Lung (tissue), 12 donors: ENCODE measurements around the gene C21orf91. TPM values are rescaled to one million over a fixed set of nuclear protein-coding genes. Genes with fewer than 3 reads are reported as not detected.

Experiments used
- ATAC-seq: fragments of 200-7000 bp; cut with Tn5 transposase; one replicate; pipeline ENCODE4 v1.9.1; 2020; ENCODE audit warnings: moderate number of reproducible peaks; ENCODE audit not compliant: insufficient read depth, low FRiP score
- DNase-seq, 3 donors: peaks; one replicate each; pipeline ENCODE4 v3.0.0-alpha.2; 2013 to 2017
- H3K27ac ChIP-seq, 2 donors: one replicate each; pipeline ENCODE4 v1.5.1; 2013; ENCODE audit warnings: mild to moderate bottlenecking in 2 of 2, moderate library complexity in 2 of 2, control low read depth in 1 of 2, inconsistent platforms in 1 of 2, low read depth in 1 of 2, low read length in 1 of 2
- H3K27me3 ChIP-seq, 3 donors: one replicate each; pipeline ENCODE4 v1.5.1; 2013; ENCODE audit warnings: low read length in 2 of 3; ENCODE audit not compliant: control insufficient read depth in 3 of 3, insufficient read depth in 3 of 3
- H3K36me3 ChIP-seq, 4 donors: one replicate each; pipeline ENCODE4 v1.5.1; 2013; ENCODE audit warnings: low read length in 4 of 4, mild to moderate bottlenecking in 1 of 4, moderate library complexity in 1 of 4; ENCODE audit not compliant: control insufficient read depth in 4 of 4, insufficient read depth in 4 of 4
- H3K4me1 ChIP-seq, 5 donors: one replicate each; pipeline ENCODE4 v1.5.1; 2013; ENCODE audit warnings: low read length in 5 of 5, mild to moderate bottlenecking in 2 of 5, moderate library complexity in 1 of 5; ENCODE audit not compliant: control insufficient read depth in 5 of 5, insufficient read depth in 5 of 5
- H3K4me3 ChIP-seq: one replicate; pipeline ENCODE4 v1.5.1; 2013; ENCODE audit warnings: mild to moderate bottlenecking, control low read depth, moderate library complexity
- H3K9ac ChIP-seq, 2 donors: one replicate each; pipeline ENCODE4 v1.5.1; 2013; ENCODE audit warnings: low read length in 2 of 2, control low read depth in 1 of 2; ENCODE audit not compliant: insufficient read depth in 1 of 2
- H3K9me3 ChIP-seq, 4 donors: one replicate each; pipeline ENCODE4 v1.5.1; 2013; ENCODE audit warnings: low read length in 3 of 4, mild to moderate bottlenecking in 1 of 4, moderate library complexity in 1 of 4; ENCODE audit not compliant: control insufficient read depth in 4 of 4, insufficient read depth in 3 of 4
- CTCF ChIP-seq: IDR thresholded peaks from 2 replicates; pipeline ENCODE4 v1.5.1; 2012; ENCODE audit warnings: mild to moderate bottlenecking; ENCODE audit errors: control extremely low read depth, extremely low read depth
- WGBS, 2 donors: extraction: QIAGEN DNeasy Blood & Tissue Kit; methylation state at CpG; one replicate each; pipeline ENCODE4 v1.1.7; 2013; 5-methylcytosine and 5-hydroxymethylcytosine counted together
- polyA plus RNA-seq, 2 donors: library from polyadenylated mRNA; stranded (reverse); fragments of 200-250 nt; gene quantifications; one replicate each; pipeline ENCODE4 v1.2.1, GENCODE V29; 2013
- total RNA-seq, 2 donors: library from RNA; depleted of rRNA in 1 of 2; stranded (reverse); fragments of >200 nt in 1 of 2; gene quantifications; one replicate each; pipeline ENCODE4 v1.2.1, GENCODE V29; 2014 to 2021
- donor health status: control.
- donor health status: control.
- donor health status: Bipolar disorder and iron deficiency.
- donor health status: healthy.
- donor health status: DM: yes; HTN: yes; CAD: no.

Gene C21orf91
- total and polyA plus RNA-seq, 4 donors = 2.8 to 19.0 (median 10.2) TPM

- Histone ChIP-seq H3K9ac (no peak overlapping the region), H3K9me3 (no peaks in the 10 kb centered on the region), H3K4me1 (no peaks in the 10 kb centered on the region), H3K36me3 (no peaks in the 10 kb centered on the region), H3K4me3 (no peak overlapping the region), H3K27me3 (no peaks in the 10 kb centered on the region), H3K27ac (no peak overlapping the region)
- ATAC-seq (no peak), DNase-seq (no peak)
- WGBS, 2 donors = 65 to 91% methylated on average over 2 of the region's 2 CpGs
- no peak for TF ChIP-seq CTCF
Measured at GRCh38 chr21:17742940-17743592, 76.1 kb downstream of the C21orf91 start.

DNA sequence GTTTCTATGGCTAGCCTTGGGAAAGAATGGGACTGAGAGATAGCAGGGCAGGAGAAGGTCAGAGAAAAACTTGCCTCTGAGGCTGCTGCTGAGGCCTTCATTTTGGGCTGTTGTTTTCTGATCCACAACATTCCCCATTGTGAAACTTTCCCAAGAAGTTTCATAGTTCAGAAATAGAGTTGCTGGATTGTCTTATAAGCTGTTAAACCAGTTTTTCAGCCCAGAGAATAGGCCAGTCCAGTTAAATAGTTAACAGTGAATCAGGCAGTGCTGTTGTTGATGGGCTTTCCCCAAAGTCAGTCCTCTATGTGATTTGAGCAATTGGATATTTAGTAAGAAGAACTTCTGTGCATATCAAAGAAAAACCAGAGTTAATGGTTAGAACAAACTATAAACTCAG lies 77.0 kb downstream of the C21orf91 start:
- H3K4me3 ChIP-seq = no peak overlapping the region
- TF ChIP-seq CTCF = no peak
- H3K4me1 ChIP-seq = no peaks in the 10 kb centered on the region
- DNase-seq (peak in 1 of 3 donors; percentile 27), ATAC-seq (no peak)
- no peaks in the 10 kb centered on the region for H3K36me3 ChIP-seq
- no peaks in the 10 kb centered on the region for H3K9me3 ChIP-seq
- H3K27ac ChIP-seq = no peak overlapping the region
- no peaks in the 10 kb centered on the region for H3K27me3 ChIP-seq
- H3K9ac ChIP-seq = peak overlapping the region in 1 of 2 donors; percentile 2

Other genes with a start within 250 kb of the C21orf91 start
- gene BTG3, start 206.5 kb downstream of the C21orf91 start, total RNA-seq = 100 to 1,000 TPM in 1 of 2 donors, 10 to 100 TPM in 1; 47.9 to 120 TPM
- gene BTG3, start 206.5 kb downstream of the C21orf91 start, polyA plus RNA-seq = 10 to 100 TPM; 60.4 to 85.5 TPM